DMS79 treated with DMSO at 0.1 percent for 48 hours (cell line): ENCODE results near the gene PBXIP1.

Experiments
- DNase-seq: peaks from one replicate; lab custom pipeline; 2025; lab: John Stamatoyannopoulos, UW

Gene PBXIP1

GRCh38 chr1:154972517-154973343, 16.8 kb upstream of the PBXIP1 start:
- DNase-seq: no peak

GRCh38 chr1:154972213-154972516, 16.3 kb upstream of the PBXIP1 start:
- DNase-seq: no peak

- DNase-seq: no peak
Measured at GRCh38 chr1:154971341-154971998, 15.6 kb upstream of the PBXIP1 start.

GRCh38 chr1:154970631-154971340, 14.9 kb upstream of the PBXIP1 start, which contains the start of gene SHC1:
Gene SHC1 (minus strand): TSS chr1:154970747. CDS start chr1:154970526, 221 bp downstream.
- DNase-seq: no peak

GRCh38 chr1:154969860-154970452, 14.1 kb upstream of the PBXIP1 start:
- no peak for DNase-seq

- DNase-seq: no peak
Measured at GRCh38 chr1:154969246-154969645, 13.3 kb upstream of the PBXIP1 start.

- peak; percentile 9 for DNase-seq
Measured at GRCh38 chr1:154968731-154969130, 12.8 kb upstream of the PBXIP1 start.

GRCh38 chr1:154967331-154967950, 11.5 kb upstream of the PBXIP1 start:
- DNase-seq: no peak

- no peak for DNase-seq
Measured at GRCh38 chr1:154966111-154966510, 10.2 kb upstream of the PBXIP1 start.

- DNase-seq: no peak
Measured at GRCh38 chr1:154964359-154964758, 8.5 kb upstream of the PBXIP1 start.

GRCh38 chr1:154963643-154964042, 7.7 kb upstream of the PBXIP1 start:
- no peak for DNase-seq

- no peak for DNase-seq
Measured at GRCh38 chr1:154962795-154963330, 7.0 kb upstream of the PBXIP1 start.

GRCh38 chr1:154962156-154962749, 6.4 kb upstream of the PBXIP1 start:
- no peak for DNase-seq

- peak; percentile 63 for DNase-seq
Measured at GRCh38 chr1:154961207-154962155, 5.6 kb upstream of the PBXIP1 start, which contains the start of gene PYGO2. Gene PYGO2 (minus strand): TSS chr1:154961782. CDS start chr1:154961576, 206 bp downstream.

GRCh38 chr1:154960446-154961136, 4.7 kb upstream of the PBXIP1 start:
- DNase-seq: no peak

GRCh38 chr1:154959426-154959780, 3.5 kb upstream of the PBXIP1 start:
- no peak for DNase-seq

GRCh38 chr1:154958681-154959425, 3.0 kb upstream of the PBXIP1 start:
- DNase-seq: no peak

- DNase-seq: no peak
Measured at GRCh38 chr1:154958036-154958435, 2.1 kb upstream of the PBXIP1 start.
